HepG2 (cell line): ENCODE results near the gene MICA. TPM values are rescaled to one million over a fixed set of nuclear protein-coding genes. Genes with fewer than 3 reads are reported as not detected.

ENCODE experiments used
- AHR ChIP-seq: IDR thresholded peaks from 2 replicates; pipeline ENCODE4 v1.6.1; 2018; ENCODE audit warnings: missing genetic modification reagents, missing compliant biosample characterization
- ATF1 ChIP-seq: IDR thresholded peaks from 2 replicates; pipeline ENCODE4 v1.6.1; 2016; ENCODE audit warnings: mild to moderate bottlenecking, control low read depth
- FOSL2 ChIP-seq: sonication (generic); formaldehyde crosslinking; IDR thresholded peaks from 2 replicates; pipeline ENCODE4 v1.4.0; 2020; ENCODE audit warnings: missing genetic modification reagents
- FOXJ3 ChIP-seq: sonication (generic); formaldehyde crosslinking; IDR thresholded peaks from 2 replicates; pipeline ENCODE4 v1.4.0; 2020; ENCODE audit warnings: missing genetic modification reagents, mild to moderate bottlenecking, borderline replicate concordance
- HIC2 ChIP-seq: sonication (generic); formaldehyde crosslinking; IDR thresholded peaks from 2 replicates; pipeline ENCODE4 v1.9.0; 2022; ENCODE audit warnings: low read depth, missing genetic modification reagents
- HNRNPH1 ChIP-seq: fragments of 200-400 bp; formaldehyde crosslinking; optimal IDR thresholded peaks from 2 replicates; pipeline ENCODE3; 2017; ENCODE audit warnings: mild to moderate bottlenecking, low read depth, low read length
- IRF1 ChIP-seq: sonication (generic); formaldehyde crosslinking; IDR thresholded peaks from 2 replicates; pipeline ENCODE4 v1.4.0; 2020; ENCODE audit warnings: low read depth, mild to moderate bottlenecking, missing genetic modification reagents
- KMT2A ChIP-seq: sonication (generic); formaldehyde crosslinking; IDR thresholded peaks from 2 replicates; pipeline ENCODE4 v1.4.0; 2020; ENCODE audit warnings: missing genetic modification reagents
- MED8 ChIP-seq: sonication (generic); formaldehyde crosslinking; IDR thresholded peaks from 2 replicates; pipeline ENCODE4 v1.8.1; 2023; ENCODE audit warnings: mild to moderate bottlenecking, missing genetic modification reagents; ENCODE audit not compliant: insufficient replicate concordance
- PAWR ChIP-seq: sonication (generic); formaldehyde crosslinking; IDR thresholded peaks from 2 replicates; pipeline ENCODE4 v1.4.0; 2020; ENCODE audit warnings: missing genetic modification reagents, mild to moderate bottlenecking, borderline replicate concordance
- RFX5 ChIP-seq: IDR thresholded peaks from 2 replicates; pipeline ENCODE4 v1.6.1; 2011; ENCODE audit warnings: low read depth, low read length, improper control_type of control experiment
- SYNCRIP ChIP-seq: fragments of 200-400 bp; formaldehyde crosslinking; IDR thresholded peaks from 2 replicates; pipeline ENCODE4 v1.6.1; 2018; ENCODE audit warnings: mild to moderate bottlenecking, low read depth, low read length; ENCODE audit not compliant: insufficient read depth
- TRIM24 ChIP-seq: sonication (generic); formaldehyde crosslinking; IDR thresholded peaks from 2 replicates; pipeline ENCODE4 v1.8.0; 2022; ENCODE audit warnings: mild to moderate bottlenecking, missing genetic modification reagents
- ZEB1 ChIP-seq: IDR thresholded peaks from 2 replicates; pipeline ENCODE4 v1.6.1; 2012; ENCODE audit warnings: mild to moderate bottlenecking, low read depth, inconsistent platforms; ENCODE audit not compliant: insufficient replicate concordance
- ZNF484 ChIP-seq: sonication (generic); formaldehyde crosslinking; IDR thresholded peaks from 2 replicates; pipeline ENCODE4 v1.5.1; 2020; ENCODE audit warnings: mild to moderate bottlenecking, low read depth, missing genetic modification reagents, borderline replicate concordance
- ZNF674 ChIP-seq: sonication (generic); formaldehyde crosslinking; IDR thresholded peaks from 2 replicates; pipeline ENCODE4 v1.5.0; 2020; ENCODE audit warnings: low read depth, mild to moderate bottlenecking, missing genetic modification reagents
- ZNF747 ChIP-seq: sonication (generic); formaldehyde crosslinking; IDR thresholded peaks from 2 replicates; pipeline ENCODE4 v1.8.1; 2023; ENCODE audit warnings: missing genetic modification reagents, mild to moderate bottlenecking, borderline replicate concordance
- ZNF839 ChIP-seq: sonication (generic); formaldehyde crosslinking; IDR thresholded peaks from 2 replicates; pipeline ENCODE4 v1.4.0; 2020; ENCODE audit warnings: missing genetic modification reagents, mild to moderate bottlenecking, borderline replicate concordance
- polyA plus RNA-seq, 8 experiments: library from polyadenylated mRNA; depleted of rRNA in 3 of 8; stranded (reverse) in 7 of 8; unstranded in 1 of 8; fragments of >200 nt; fragmentation: Illumina TruSeq in 4 of 8; extraction: Trizol in 4 of 8; gene quantifications; 2 replicates each; pipeline versions ENCODE4 v1.2.1 to v1.2.3, GENCODE V29; 2011 to 2016; ENCODE audit warnings: low read depth in 4 of 8, missing spikeins in 1 of 8, mixed read lengths in 1 of 8; ENCODE audit not compliant: insufficient read depth in 1 of 8
- total RNA-seq, 5 experiments: library from RNA; depleted of rRNA; stranded (reverse); fragments of >200 nt; fragmentation: Illumina TruSeq; extraction: Trizol; gene quantifications; 2 replicates each; pipeline ENCODE4 v1.2.3, GENCODE V29; 2016; ENCODE audit warnings: low read depth in 1 of 5
- TF ChIP-seq, protein P1 (sequence below): sonication (generic); formaldehyde crosslinking; IDR thresholded peaks from 2 replicates; pipeline ENCODE4 v1.5.1; 2020; ENCODE audit warnings: missing genetic modification reagents, mild to moderate bottlenecking, borderline replicate concordance
- TF ChIP-seq, protein P2 (sequence below): sonication (generic); formaldehyde crosslinking; conservative IDR thresholded peaks from 2 replicates; pipeline ENCODE4 v1.4.0; 2020; ENCODE audit warnings: missing genetic modification reagents
- TF ChIP-seq, protein P3 (sequence below): IDR thresholded peaks from 2 replicates; pipeline ENCODE4 v1.6.1; 2018; ENCODE audit warnings: missing genetic modification reagents, mild to moderate bottlenecking, missing compliant biosample characterization

Gene MICA
- total and polyA plus RNA-seq, 2 of the 13 experiments (the other 11 are each of a cell fraction or from before 2014, with no cell fraction given), result 21.6 to 38.1 TPM

DNA sequence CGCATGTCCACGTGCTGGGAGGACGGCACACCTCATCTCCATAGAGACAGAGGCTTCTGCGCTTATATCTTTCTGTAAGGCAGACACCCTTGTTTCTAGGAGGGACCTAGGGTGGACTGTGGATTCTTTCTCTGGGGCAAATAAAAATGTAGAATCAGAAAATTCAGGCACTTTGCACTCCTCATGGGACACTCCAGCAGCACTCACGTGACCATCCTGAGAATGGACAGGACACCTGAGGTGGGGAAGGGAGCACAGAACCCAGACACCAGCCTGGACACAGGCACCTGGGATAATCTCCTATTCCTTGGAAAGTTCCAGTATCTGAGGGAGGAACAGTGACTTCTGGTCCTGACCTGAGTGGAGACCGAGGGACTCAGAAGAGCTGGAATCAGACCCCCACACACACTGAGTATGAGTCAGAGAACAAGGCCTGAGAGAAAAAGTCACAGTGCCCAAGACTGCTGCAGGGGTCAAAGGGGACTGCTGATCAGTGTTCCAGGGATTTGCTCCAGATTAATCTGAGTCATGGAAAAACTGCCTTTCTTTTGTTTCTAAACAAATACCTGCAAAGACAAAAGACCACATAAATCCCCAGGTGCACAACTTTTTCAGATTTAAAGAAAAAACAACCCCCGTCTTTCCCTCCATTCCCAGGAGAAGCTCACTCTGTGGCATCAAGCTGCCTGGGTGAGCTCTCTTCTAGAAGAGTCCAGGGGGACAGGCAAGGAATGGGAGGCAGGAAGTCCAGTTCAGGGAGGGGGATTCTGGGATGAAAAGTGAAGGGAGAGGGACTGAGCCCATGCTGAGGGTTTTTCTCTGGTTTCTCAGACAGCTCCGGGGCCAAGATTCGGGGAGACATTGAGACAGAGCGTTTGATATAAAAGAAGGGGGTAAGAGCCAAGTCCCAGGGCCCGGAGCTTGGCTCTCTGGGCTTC lies 58.9 kb downstream of the MICA start (continued):
- TF ChIP-seq HIC2 (CRISPR knock-in tag) (no peak), KMT2A (CRISPR knock-in tag) (0 out of 2 replicates have a peak, but pooled peaks have one; percentile 15), FOSL2 (CRISPR knock-in tag) (0 out of 2 replicates have a peak, but pooled peaks have one; percentile 8), ATF1 (no peak), IRF1 (CRISPR knock-in tag) (no peak), ZNF839 (no peak), ZNF747 (no peak), FOXJ3 (no peak), PAWR (CRISPR knock-in tag) (no peak), SYNCRIP (no peak), ZEB1 (no peak), RFX5 (0 out of 2 replicates have a peak, but pooled peaks have one; percentile 3), AHR (CRISPR knock-in tag) (no peak), TRIM24 (CRISPR knock-in tag) (no peak), ZNF674 (CRISPR knock-in tag) (no peak), MED8 (CRISPR knock-in tag) (peak; percentile 16), ZNF484 (CRISPR knock-in tag) (no peak), HNRNPH1 (no peak)
- TF ChIP-seq, protein P1, sequence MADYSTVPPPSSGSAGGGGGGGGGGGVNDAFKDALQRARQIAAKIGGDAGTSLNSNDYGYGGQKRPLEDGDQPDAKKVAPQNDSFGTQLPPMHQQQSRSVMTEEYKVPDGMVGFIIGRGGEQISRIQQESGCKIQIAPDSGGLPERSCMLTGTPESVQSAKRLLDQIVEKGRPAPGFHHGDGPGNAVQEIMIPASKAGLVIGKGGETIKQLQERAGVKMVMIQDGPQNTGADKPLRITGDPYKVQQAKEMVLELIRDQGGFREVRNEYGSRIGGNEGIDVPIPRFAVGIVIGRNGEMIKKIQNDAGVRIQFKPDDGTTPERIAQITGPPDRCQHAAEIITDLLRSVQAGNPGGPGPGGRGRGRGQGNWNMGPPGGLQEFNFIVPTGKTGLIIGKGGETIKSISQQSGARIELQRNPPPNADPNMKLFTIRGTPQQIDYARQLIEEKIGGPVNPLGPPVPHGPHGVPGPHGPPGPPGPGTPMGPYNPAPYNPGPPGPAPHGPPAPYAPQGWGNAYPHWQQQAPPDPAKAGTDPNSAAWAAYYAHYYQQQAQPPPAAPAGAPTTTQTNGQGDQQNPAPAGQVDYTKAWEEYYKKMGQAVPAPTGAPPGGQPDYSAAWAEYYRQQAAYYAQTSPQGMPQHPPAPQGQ (CRISPR knock-in tag), result no peak
- TF ChIP-seq, protein P2, sequence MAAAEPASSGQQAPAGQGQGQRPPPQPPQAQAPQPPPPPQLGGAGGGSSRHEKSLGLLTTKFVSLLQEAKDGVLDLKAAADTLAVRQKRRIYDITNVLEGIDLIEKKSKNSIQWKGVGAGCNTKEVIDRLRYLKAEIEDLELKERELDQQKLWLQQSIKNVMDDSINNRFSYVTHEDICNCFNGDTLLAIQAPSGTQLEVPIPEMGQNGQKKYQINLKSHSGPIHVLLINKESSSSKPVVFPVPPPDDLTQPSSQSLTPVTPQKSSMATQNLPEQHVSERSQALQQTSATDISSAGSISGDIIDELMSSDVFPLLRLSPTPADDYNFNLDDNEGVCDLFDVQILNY (CRISPR knock-in tag), result no peak
- TF ChIP-seq, protein P3, sequence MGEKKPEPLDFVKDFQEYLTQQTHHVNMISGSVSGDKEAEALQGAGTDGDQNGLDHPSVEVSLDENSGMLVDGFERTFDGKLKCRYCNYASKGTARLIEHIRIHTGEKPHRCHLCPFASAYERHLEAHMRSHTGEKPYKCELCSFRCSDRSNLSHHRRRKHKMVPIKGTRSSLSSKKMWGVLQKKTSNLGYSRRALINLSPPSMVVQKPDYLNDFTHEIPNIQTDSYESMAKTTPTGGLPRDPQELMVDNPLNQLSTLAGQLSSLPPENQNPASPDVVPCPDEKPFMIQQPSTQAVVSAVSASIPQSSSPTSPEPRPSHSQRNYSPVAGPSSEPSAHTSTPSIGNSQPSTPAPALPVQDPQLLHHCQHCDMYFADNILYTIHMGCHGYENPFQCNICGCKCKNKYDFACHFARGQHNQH (CRISPR knock-in tag), result no peak
